Body of pancreas (tissue), 4 donors: Measurements from ENCODE around the gene STPG3. TPM values are rescaled to one million over a fixed set of nuclear protein-coding genes. Genes with fewer than 3 reads are reported as not detected.

Experiments used
- ATAC-seq: fragments of 150-250 bp; one replicate; pipeline ENCODE4 v1.9.1; 2016
- DNase-seq, 4 donors: peaks; one replicate each; pipeline ENCODE4 v3.0.0-alpha.2; 2019
- H3K27ac ChIP-seq, 4 donors: fragments of 200-600 bp; sonication (generic); 1 replicate in 3 of 4; 2 replicates in 1 of 4; pipeline versions ENCODE4 v1.5.1 to v1.6.1; 2016 to 2019; ENCODE audit warnings: mild to moderate bottlenecking in 1 of 4, mixed read lengths in 1 of 4, moderate library complexity in 1 of 4
- H3K27me3 ChIP-seq, 2 donors: fragments of 200-600 bp; sonication (generic); one replicate each; pipeline ENCODE4 v1.6.0; 2016; ENCODE audit warnings: mild to moderate bottlenecking in 1 of 2
- H3K36me3 ChIP-seq, 2 donors: fragments of 200-600 bp; sonication (generic); replicated peaks in 1 of 2; 2 replicates each; pipeline ENCODE4 v1.5.1; 2016; ENCODE audit warnings: low read depth in 2 of 2; ENCODE audit not compliant: insufficient read depth in 1 of 2
- H3K4me1 ChIP-seq: fragments of 200-600 bp; sonication (generic); one replicate; pipeline ENCODE4 v1.6.0; 2016
- H3K4me3 ChIP-seq, 2 donors: fragments of 200-600 bp; sonication (generic); 1 replicate in 1 of 2; 2 replicates in 1 of 2; pipeline ENCODE4 v1.5.1; 2016 to 2019
- H3K9me3 ChIP-seq, 3 donors: fragments of 200-600 bp; sonication (generic); 1 replicate in 2 of 3; 2 replicates in 1 of 3; pipeline ENCODE4 v1.5.1; 2016
- CTCF ChIP-seq, 7 experiments: fragments of 450-650 bp in 4 of 7; fragments of 200-600 bp in 3 of 7; sonication (generic) in 3 of 7; IDR thresholded peaks; one replicate each; pipeline ENCODE4 v1.5.1; 2016 to 2019; ENCODE audit warnings: antibody characterized with exemption in 7 of 7
- POLR2A ChIP-seq, 3 donors: fragments of 450-650 bp; IDR thresholded peaks; one replicate each; pipeline ENCODE4 v1.6.1; 2016; ENCODE audit warnings: antibody characterized with exemption in 3 of 3, mild to moderate bottlenecking in 2 of 3
- WGBS, 2 donors: methylation state at CpG; one replicate each; pipeline ENCODE4 v1.1.5; 2017; 5-methylcytosine and 5-hydroxymethylcytosine counted together
- intact Hi-C: fragments of 100-400 bp; cut with DNase I; formaldehyde crosslinking; loops from one replicate; pipeline ENCODE4 v1.15.1; 2023
- total RNA-seq, 2 donors: library from RNA; depleted of rRNA; stranded (reverse); fragments of >200 nt; gene quantifications; one replicate each; pipeline ENCODE4 v1.1.0, GENCODE V29; 2016

STPG3 gene
- total RNA-seq, 2 donors from 2014 or later: not detected

GRCh38 chr9:137225699-137226331 lies 25.3 kb upstream of the STPG3 start:
- Histone ChIP-seq H3K4me1 (peaks cover 44% of the 10 kb centered on the region), H3K9me3 (no peaks in the 10 kb centered on the region), H3K4me3 (no peak overlapping the region), H3K36me3 (no peaks in the 10 kb centered on the region), H3K27ac (peak overlapping the region in 2 of 4 donors; percentile 76 to 77), H3K27me3 (peaks cover 0 to 9% of the 10 kb centered on the region in 2 donors)
- DNase-seq (no peak), ATAC-seq (no peak)
- TF ChIP-seq CTCF (IDR thresholded peaks at IDR 0.05) (no peak), POLR2A (IDR thresholded peaks at IDR 0.05) (no peak)
- WGBS, 2 donors: 76% methylated on average over 14 of the region's 21 CpGs; no CpG with 5 or more reads in 1 of the 2 donors
- intact Hi-C loops: no loop called here

GRCh38 chr9:137226338-137227053 lies 24.6 kb upstream of the STPG3 start:
- intact Hi-C loops: no loop called here
- H3K36me3 ChIP-seq: no peaks in the 10 kb centered on the region
- no peak overlapping the region for H3K4me3 ChIP-seq
- TF ChIP-seq POLR2A (IDR thresholded peaks at IDR 0.05) (no peak), CTCF (IDR thresholded peaks at IDR 0.05) (no peak)
- H3K27ac ChIP-seq: peak overlapping the region; percentile 58 to 85 (median 76)
- peaks cover 0 to 12% of the 10 kb centered on the region in 2 donors for H3K27me3 ChIP-seq
- peaks cover 42% of the 10 kb centered on the region for H3K4me1 ChIP-seq
- no peaks in the 10 kb centered on the region for H3K9me3 ChIP-seq
- no peak for ATAC-seq
- 59 to 65% methylated on average over 13 to 18 of the region's 18 CpGs for WGBS, 2 donors
- no peak for DNase-seq

GRCh38 chr9:137227054-137227852 lies 23.8 kb upstream of the STPG3 start, which contains the start of gene RNF224:
RNF224 (plus strand) TSS chr9:137227502; CDS start chr9:137228336, 834 bp downstream.
- peak; percentile 58 for ATAC-seq
- H3K36me3 ChIP-seq: no peaks in the 10 kb centered on the region
- H3K4me1 ChIP-seq: peaks cover 39% of the 10 kb centered on the region
- H3K9me3 ChIP-seq: no peaks in the 10 kb centered on the region
- intact Hi-C loops: no loop called here
- peak; percentile 87 to 96 (median 91) for DNase-seq
- H3K27ac ChIP-seq: peak within 1 kb of the TSS; percentile 58 to 85 (median 76)
- H3K4me3 ChIP-seq: no peak within 1 kb of the TSS
- TF ChIP-seq POLR2A (IDR thresholded peaks at IDR 0.05): no peak
- peak; percentile 87 to 98 (median 97) for TF ChIP-seq CTCF (IDR thresholded peaks at IDR 0.05)
- H3K27me3 ChIP-seq: peaks cover 0 to 12% of the 10 kb centered on the region in 2 donors
- WGBS, 2 donors: 0 to 15% methylated on average over 2 to 25 of the region's 25 CpGs

GRCh38 chr9:137227853-137228505 lies 23.1 kb upstream of the STPG3 start:
- intact Hi-C loops: no loop called here
- no peak for DNase-seq
- WGBS, 2 donors: 3 to 17% methylated on average over 7 to 16 of the region's 18 CpGs

More at GRCh38 chr9:137227853-137228505, 23.1 kb upstream of the STPG3 start:
- no peak for TF ChIP-seq CTCF (IDR thresholded peaks at IDR 0.05)
- no peak for TF ChIP-seq POLR2A (IDR thresholded peaks at IDR 0.05)
- Histone ChIP-seq H3K4me1 (peaks cover 32% of the 10 kb centered on the region), H3K27me3 (peaks cover 0 to 12% of the 10 kb centered on the region in 2 donors), H3K9me3 (no peaks in the 10 kb centered on the region), H3K4me3 (no peak overlapping the region), H3K36me3 (no peaks in the 10 kb centered on the region), H3K27ac (peak overlapping the region in 3 of 4 donors; percentile 41 to 77 (median 76))
- ATAC-seq: no peak
